Activated naive CD8-positive, alpha-beta T cell treated with anti-CD3 and anti-CD28 coated beads, Interleukin-2, amount 10 ng/mL, durations not matched to agents 7 days and 5 days (primary cell): ENCODE measurements around the gene MATN1. TPM values are rescaled to one million over a fixed set of nuclear protein-coding genes. Genes with fewer than 3 reads are reported as not detected.
A peak's percentile ranks its signal among the peaks of the same experiment; 100 is the strongest.

Experiments
- ATAC-seq: fragments of 150-1000 bp; cut with Tn5 transposase; one replicate; pipeline ENCODE4 v1.10.0; 2021; ENCODE audit warnings: low read depth, moderate library complexity
- POLR2A ChIA-PET: fragments of 350-600 bp; sonication (Branson Sonifier 250); formaldehyde crosslinking; loops from one replicate; lab custom pipeline; 2021; ENCODE audit warnings: antibody characterized with exemption; lab: Charles Lee
- DNase-seq: peaks from one replicate; pipeline ENCODE4 v3.0.0; 2021
- H3K27ac Mint-ChIP-seq: one replicate; pipeline ENCODE4 v1.8.0; 2022; ENCODE audit warnings: mild to moderate bottlenecking, mixed read lengths
- H3K27me3 Mint-ChIP-seq: one replicate; pipeline ENCODE4 v1.8.0; 2022; ENCODE audit warnings: mild to moderate bottlenecking, moderate library complexity, mixed read lengths
- H3K36me3 Mint-ChIP-seq: one replicate; pipeline ENCODE4 v1.8.0; 2021; ENCODE audit warnings: mild to moderate bottlenecking, mixed read lengths
- H3K4me1 Mint-ChIP-seq: one replicate; pipeline ENCODE4 v1.8.0; 2021; ENCODE audit warnings: mixed read lengths
- H3K4me3 Mint-ChIP-seq: one replicate; pipeline ENCODE4 v1.8.0; 2022; ENCODE audit warnings: mild to moderate bottlenecking, moderate library complexity, mixed read lengths
- H3K9me3 Mint-ChIP-seq: one replicate; pipeline ENCODE4 v1.8.0; 2021; ENCODE audit warnings: mixed read lengths
- total RNA-seq, 2 experiments: library from RNA; stranded (reverse); gene quantifications; one replicate each; pipeline ENCODE4 v1.2.3, GENCODE V29; 2021

MATN1 gene
- total RNA-seq, 2 experiments from 2014 or later, result 0.26 TPM; not detected in 1

GRCh38 chr1:30762152-30762929 is 39.0 kb upstream of the MATN1 start:
- no peak overlapping the region for H3K27ac Mint-ChIP-seq
- ATAC-seq, result no peak
- H3K4me1 Mint-ChIP-seq, result peaks cover 52% of the 10 kb centered on the region
- no peaks in the 10 kb centered on the region for H3K9me3 Mint-ChIP-seq
- no peak for DNase-seq
- H3K36me3 Mint-ChIP-seq, result peaks cover under 1% of the 10 kb centered on the region
- no peaks in the 10 kb centered on the region for H3K27me3 Mint-ChIP-seq
- H3K4me3 Mint-ChIP-seq, result no peak overlapping the region
- POLR2A ChIA-PET, result interaction anchor here (2.8 to 11.5 kb wide), 2 partner anchors 17 to 44 kb away, joined by 11 to 284 read pairs; no protein-coding TSS in a partner anchor

DNA sequence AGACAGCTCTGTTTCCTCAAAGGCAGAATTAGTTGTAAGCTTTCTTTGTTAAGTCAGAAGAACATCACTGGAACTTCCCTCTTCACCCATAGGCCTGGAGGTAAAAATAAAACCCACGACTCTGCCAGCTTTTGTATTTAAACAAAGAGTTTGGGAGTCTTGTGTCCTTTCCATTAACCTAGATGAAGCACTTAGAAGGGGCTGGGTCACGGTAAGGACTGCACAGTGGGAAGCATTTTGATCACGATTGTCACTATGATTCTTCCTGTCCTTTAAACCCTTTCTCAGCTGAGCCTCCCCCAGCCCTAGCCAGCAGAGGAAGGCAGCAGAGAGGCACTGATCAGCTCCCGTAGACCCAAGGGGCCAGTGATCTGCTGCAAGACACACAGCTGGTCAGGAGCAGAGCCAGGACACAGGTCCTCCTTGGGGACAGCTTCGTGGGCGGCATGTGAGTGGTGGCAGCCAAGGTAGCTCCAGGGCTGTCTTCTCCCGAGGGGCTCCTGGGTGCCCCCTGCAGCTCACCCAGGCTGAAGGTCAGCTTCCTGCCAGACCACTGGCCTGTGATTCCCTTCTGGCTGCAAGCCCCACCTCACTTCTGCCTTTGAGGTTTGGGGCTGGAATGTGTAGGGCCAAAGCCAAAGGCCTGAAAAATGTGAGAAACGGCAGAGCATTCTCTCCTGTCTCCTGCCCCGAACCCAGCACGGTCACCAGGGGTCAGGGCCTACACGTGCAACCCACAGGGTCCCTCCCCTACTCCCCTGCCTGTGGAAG is 38.2 kb upstream of the MATN1 start:
- Mint-ChIP-seq H3K27ac (peak overlapping the region; percentile 58), H3K9me3 (no peaks in the 10 kb centered on the region), H3K27me3 (no peaks in the 10 kb centered on the region), H3K4me1 (peaks cover 52% of the 10 kb centered on the region), H3K36me3 (peaks cover 3% of the 10 kb centered on the region), H3K4me3 (peak overlapping the region; percentile 77)
- ATAC-seq (no peak), DNase-seq (no peak)
- POLR2A ChIA-PET, result interaction anchor here (0.7 to 11.5 kb wide), 4 partner anchors 16 to 43 kb away, joined by 3 to 284 read pairs (median 7); no protein-coding TSS in a partner anchor

DNA sequence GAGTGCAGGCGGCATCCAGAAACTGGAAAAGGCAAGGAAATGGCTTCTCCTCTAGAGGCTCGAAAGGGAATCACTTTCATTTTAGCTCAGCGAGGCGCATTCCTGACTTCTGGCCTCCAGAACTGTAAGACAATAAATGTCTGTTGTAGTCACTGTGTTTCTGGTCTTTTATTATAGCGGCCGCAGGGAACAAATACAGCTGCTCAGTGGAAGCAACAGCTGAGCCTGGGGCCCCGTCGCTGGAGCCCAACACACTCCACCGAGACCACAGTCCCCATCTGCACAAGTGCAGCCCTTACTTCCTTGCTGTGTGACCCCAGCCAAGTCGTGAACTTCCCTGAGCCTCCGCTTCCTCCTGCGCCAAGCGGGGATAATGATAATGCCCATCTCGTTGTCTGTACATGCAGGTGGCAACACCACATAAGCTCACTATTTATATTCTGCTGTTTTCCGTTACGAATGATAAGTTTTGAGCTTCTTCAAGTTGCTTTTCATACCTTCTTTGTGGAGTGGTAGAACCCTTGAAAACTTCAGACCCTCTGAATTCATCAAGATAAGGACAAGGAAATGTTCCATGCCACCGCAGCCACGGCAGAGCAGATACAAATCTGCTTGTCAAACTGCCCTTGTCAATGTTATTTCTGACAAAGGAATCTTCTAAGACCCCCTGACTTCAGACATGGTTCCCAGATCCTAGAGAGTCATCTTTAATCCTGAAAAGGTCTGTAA is 37.4 kb upstream of the MATN1 start:
- no peak for ATAC-seq
- Mint-ChIP-seq H3K27ac (peak overlapping the region; percentile 86), H3K4me3 (peak overlapping the region; percentile 77)

GRCh38 chr1:30759718-30760281 is 36.4 kb upstream of the MATN1 start:
- Mint-ChIP-seq H3K9me3 (no peaks in the 10 kb centered on the region), H3K36me3 (peaks cover 14% of the 10 kb centered on the region), H3K4me3 (peak overlapping the region; percentile 77), H3K27me3 (no peaks in the 10 kb centered on the region), H3K27ac (peak overlapping the region; percentile 86), H3K4me1 (peaks cover 55% of the 10 kb centered on the region)
- POLR2A ChIA-PET, result interaction anchor here (11.5 kb wide), 1 partner anchor 14 kb away, joined by 284 read pairs; no protein-coding TSS in a partner anchor
- ATAC-seq (peak; percentile 5), DNase-seq (peak; percentile 65)

More for the DNA sequence above, 37.4 kb upstream of the MATN1 start:
- Mint-ChIP-seq H3K4me1 (peaks cover 48% of the 10 kb centered on the region), H3K9me3 (no peaks in the 10 kb centered on the region), H3K27me3 (no peaks in the 10 kb centered on the region), H3K36me3 (peaks cover 6% of the 10 kb centered on the region)
- DNase-seq, result no peak
- POLR2A ChIA-PET, result interaction anchor here (0.7 to 11.5 kb wide), 4 partner anchors 15 to 42 kb away, joined by 3 to 284 read pairs (median 7); no protein-coding TSS in a partner anchor

- Mint-ChIP-seq H3K4me3 (peak overlapping the region; percentile 99), H3K36me3 (peaks cover 16% of the 10 kb centered on the region), H3K27ac (peak overlapping the region; percentile 99), H3K4me1 (peaks cover 62% of the 10 kb centered on the region), H3K9me3 (no peaks in the 10 kb centered on the region), H3K27me3 (no peaks in the 10 kb centered on the region)
- ATAC-seq (no peak), DNase-seq (no peak)
- POLR2A ChIA-PET, result interaction anchor here (0.9 to 11.5 kb wide), 3 partner anchors 13 to 40 kb away, joined by 5 to 284 read pairs (median 8); no protein-coding TSS in a partner anchor
Measured at GRCh38 chr1:30758785-30759380, 35.5 kb upstream of the MATN1 start.

DNA sequence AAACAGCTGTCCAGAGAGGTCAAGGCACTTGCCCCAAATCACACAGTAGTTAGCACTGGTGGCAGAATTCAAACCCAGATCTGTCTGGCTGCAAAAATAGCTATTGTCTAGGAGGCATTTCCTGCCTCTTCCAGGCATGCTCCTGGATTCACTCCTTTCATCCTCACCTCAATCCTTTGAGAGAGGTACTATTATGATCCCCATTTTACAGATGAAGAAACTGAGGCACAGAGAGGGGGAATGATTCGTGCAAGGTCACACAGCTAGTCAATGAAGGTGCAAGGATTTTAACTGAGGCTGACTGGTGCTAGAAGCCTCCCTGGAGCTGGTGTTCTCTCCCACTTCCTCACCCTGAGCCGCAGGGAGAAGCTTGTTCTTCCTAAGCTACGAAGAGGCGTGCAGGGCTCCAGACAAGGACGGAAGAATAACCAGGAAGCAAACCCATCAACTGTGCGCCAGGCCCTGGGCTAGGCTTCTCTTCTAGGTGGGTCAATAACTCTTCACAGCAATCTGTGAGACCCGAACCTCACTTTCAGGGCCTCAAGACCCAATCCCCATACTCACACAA is 34.8 kb upstream of the MATN1 start:
- DNase-seq, result no peak
- no peak for ATAC-seq
- peak overlapping the region; percentile 99 for H3K27ac Mint-ChIP-seq
- POLR2A ChIA-PET, result interaction anchor here (0.9 to 11.5 kb wide), 4 partner anchors 12 to 39 kb away, joined by 3 to 284 read pairs (median 6); no protein-coding TSS in a partner anchor
- peak overlapping the region; percentile 99 for H3K4me3 Mint-ChIP-seq
- H3K4me1 Mint-ChIP-seq, result peaks cover 69% of the 10 kb centered on the region
- H3K27me3 Mint-ChIP-seq, result no peaks in the 10 kb centered on the region
- H3K36me3 Mint-ChIP-seq, result peaks cover 16% of the 10 kb centered on the region
- H3K9me3 Mint-ChIP-seq, result no peaks in the 10 kb centered on the region

DNA sequence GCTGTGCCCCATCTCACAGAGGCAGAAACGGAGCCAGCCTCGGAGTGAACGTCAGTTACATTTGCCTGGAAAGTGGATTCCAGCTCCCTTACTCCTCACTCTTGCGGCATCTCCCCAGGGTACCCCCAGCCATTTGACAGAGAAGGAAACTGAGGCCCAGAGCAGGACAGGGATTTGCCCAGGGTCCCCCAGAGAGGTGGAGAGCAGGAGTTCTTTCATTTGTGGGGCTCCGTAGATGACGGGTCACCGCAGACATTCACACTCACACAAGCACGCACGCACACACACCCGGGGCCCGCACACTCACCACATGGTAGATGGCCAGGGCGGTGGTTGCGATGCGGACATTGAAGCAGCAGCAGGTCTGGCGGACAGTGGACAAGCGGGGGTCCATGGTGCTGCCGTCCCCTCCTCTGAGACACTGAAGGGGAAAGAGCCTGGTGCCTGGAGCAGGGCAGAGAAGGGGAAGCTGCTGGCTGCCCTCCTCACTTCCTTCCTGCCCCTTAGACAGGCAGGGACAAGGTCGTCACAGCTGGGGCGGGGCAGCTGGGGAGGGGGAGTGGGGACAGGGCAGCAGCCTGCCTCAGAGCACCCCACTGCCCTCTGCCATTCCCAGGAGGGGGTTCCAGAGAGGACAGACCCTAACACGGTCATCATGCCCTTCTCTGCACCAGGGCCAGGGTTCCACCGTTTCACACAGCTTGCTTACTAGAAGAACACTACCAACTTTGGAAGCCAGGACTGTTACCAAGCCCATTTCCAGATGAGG is 34.2 kb upstream of the MATN1 start, which contains the start of gene LAPTM5:
Gene LAPTM5, minus strand, starts transcription at position 423 of the 769 bp plus-strand sequence. Its CDS starts 29 bp downstream, at position 394.
- DNase-seq (peak; percentile 67), ATAC-seq (peak; percentile 48)
- Mint-ChIP-seq H3K27me3 (no peaks in the 10 kb centered on the region), H3K4me3 (peak within 1 kb of the TSS; percentile 99), H3K9me3 (no peaks in the 10 kb centered on the region), H3K36me3 (peaks cover 16% of the 10 kb centered on the region), H3K4me1 (peaks cover 69% of the 10 kb centered on the region), H3K27ac (peak within 1 kb of the TSS; percentile 99)
- POLR2A ChIA-PET, result interaction anchor here (0.7 to 11.5 kb wide), 6 partner anchors 12 to 39 kb away, joined by 3 to 284 read pairs (median 4); no protein-coding TSS in a partner anchor

DNA sequence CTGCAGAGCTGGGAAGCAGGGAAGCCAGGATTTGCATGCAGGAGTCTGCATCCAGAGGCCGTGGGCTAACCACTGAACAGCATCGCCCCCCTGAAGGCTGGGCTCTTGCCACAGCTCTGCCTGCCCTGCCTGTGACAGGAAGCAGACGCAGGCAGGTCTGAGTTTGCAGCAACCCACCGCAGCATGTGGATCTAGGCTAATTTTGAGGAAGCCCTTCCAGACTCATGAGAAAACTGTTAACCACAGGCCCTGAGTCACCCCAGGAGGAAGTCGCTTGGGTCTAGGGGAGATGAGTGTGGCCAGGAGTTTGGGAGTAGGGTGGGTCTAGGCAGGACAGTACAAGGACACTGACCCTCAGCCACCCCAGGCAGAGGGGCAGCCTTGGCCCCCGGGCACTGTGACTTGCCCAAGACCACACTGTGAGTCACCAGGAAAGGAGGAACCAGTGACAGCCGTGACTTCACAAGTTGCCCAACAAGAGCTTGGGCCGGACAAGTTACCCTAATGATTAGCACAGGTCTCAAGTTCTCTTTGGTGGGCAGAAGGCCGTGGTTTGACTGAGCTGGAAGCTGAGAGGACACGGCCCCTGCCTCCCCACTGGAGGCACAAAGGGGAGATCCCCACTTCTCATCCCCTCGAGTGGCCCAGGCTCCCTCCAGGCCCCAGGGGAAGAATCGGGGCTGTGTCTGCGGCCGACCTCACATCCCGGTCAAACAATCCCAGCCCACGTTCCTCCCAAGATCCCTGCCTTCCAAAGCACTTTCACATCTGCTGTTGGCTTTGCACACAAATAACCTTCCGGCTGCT is 33.4 kb upstream of the MATN1 start:
- DNase-seq, result peak; percentile 67
- POLR2A ChIA-PET, result interaction anchor here (0.6 to 11.5 kb wide), 8 partner anchors 11 to 1494 kb away, joined by 3 to 284 read pairs (median 4); partner anchors contain the start of gene LCK
- peak; percentile 61 for ATAC-seq
- H3K36me3 Mint-ChIP-seq, result peaks cover 20% of the 10 kb centered on the region
- peaks cover 74% of the 10 kb centered on the region for H3K4me1 Mint-ChIP-seq
- peak overlapping the region; percentile 99 for H3K27ac Mint-ChIP-seq
- H3K9me3 Mint-ChIP-seq, result no peaks in the 10 kb centered on the region
- H3K27me3 Mint-ChIP-seq, result no peaks in the 10 kb centered on the region
- peak overlapping the region; percentile 99 for H3K4me3 Mint-ChIP-seq

DNA sequence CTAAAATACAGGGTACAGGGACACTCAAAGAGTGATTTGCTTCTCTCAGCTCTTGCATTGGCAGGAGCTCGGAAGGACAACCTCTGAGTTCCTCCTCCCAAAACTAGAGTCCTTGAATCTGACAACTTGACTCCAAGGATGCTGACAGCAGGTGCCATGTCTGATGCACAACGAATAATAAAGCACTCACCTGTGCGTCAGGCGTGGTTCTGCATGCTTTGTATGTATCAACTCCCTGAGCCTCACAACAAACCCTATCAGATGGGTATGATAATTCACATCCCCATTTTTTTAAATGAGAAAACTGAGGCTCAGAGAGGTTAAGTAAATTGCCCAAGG is 32.8 kb upstream of the MATN1 start:
- ATAC-seq (peak; percentile 3), DNase-seq (no peak)
- Mint-ChIP-seq H3K36me3 (peaks cover 20% of the 10 kb centered on the region), H3K4me3 (peak overlapping the region; percentile 99), H3K27ac (peak overlapping the region; percentile 99), H3K27me3 (no peaks in the 10 kb centered on the region), H3K9me3 (no peaks in the 10 kb centered on the region), H3K4me1 (peaks cover 74% of the 10 kb centered on the region)
- POLR2A ChIA-PET, result interaction anchor here (0.6 to 11.5 kb wide), 3 partner anchors 10 to 1495 kb away, joined by 3 to 284 read pairs (median 4); partner anchors contain the start of gene LCK

DNA sequence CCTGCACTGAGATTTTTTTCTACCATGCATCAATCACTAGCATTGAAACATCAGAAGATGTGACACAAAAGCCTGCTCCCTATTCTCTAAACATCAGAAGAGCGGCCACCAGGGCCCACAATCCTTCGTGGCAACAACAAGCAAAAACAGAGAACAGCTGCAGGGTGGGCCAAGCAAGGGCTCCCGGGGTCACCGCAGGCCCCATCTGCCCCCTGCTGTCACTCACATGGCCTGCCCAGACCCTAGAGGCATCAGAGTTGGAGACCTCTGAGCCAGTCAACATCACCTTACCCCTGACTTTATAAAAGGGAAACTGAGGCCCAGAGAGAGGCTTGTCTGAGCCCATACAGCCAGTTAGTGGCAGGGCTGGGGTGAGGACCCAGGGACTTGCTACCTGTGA is 32.4 kb upstream of the MATN1 start:
- peaks cover 20% of the 10 kb centered on the region for H3K36me3 Mint-ChIP-seq
- H3K9me3 Mint-ChIP-seq, result no peaks in the 10 kb centered on the region
- no peak for DNase-seq
- H3K4me3 Mint-ChIP-seq, result peak overlapping the region; percentile 99
- H3K4me1 Mint-ChIP-seq, result peaks cover 74% of the 10 kb centered on the region
- H3K27ac Mint-ChIP-seq, result peak overlapping the region; percentile 99
- no peak for ATAC-seq
- no peaks in the 10 kb centered on the region for H3K27me3 Mint-ChIP-seq
- POLR2A ChIA-PET, result interaction anchor here (0.8 to 11.5 kb wide), 3 partner anchors 10 to 37 kb away, joined by 4 to 284 read pairs (median 5); no protein-coding TSS in a partner anchor
